ENCODE results near the gene RPS18.

DNA sequence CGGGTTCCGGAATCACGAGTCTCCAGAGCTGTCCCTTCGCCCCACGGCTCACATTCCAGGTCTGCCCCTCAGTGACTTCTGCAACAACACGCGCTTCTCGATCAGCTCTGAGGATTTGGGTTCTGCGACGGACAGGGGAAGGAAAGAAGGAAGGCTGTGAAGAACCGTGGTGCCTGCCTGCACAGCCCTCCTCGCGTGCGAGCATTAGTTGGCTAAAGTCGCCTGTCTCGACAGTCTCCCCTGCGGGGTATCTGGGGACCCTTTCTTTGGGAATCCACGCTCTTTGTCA is 23.3 kb upstream of the RPS18 start:
- no peak for TF ChIP-seq RXRA (IDR thresholded peaks at IDR 0.05)
- TF ChIP-seq, protein P1, sequence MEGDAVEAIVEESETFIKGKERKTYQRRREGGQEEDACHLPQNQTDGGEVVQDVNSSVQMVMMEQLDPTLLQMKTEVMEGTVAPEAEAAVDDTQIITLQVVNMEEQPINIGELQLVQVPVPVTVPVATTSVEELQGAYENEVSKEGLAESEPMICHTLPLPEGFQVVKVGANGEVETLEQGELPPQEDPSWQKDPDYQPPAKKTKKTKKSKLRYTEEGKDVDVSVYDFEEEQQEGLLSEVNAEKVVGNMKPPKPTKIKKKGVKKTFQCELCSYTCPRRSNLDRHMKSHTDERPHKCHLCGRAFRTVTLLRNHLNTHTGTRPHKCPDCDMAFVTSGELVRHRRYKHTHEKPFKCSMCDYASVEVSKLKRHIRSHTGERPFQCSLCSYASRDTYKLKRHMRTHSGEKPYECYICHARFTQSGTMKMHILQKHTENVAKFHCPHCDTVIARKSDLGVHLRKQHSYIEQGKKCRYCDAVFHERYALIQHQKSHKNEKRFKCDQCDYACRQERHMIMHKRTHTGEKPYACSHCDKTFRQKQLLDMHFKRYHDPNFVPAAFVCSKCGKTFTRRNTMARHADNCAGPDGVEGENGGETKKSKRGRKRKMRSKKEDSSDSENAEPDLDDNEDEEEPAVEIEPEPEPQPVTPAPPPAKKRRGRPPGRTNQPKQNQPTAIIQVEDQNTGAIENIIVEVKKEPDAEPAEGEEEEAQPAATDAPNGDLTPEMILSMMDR (IDR thresholded peaks at IDR 0.05; ENCODE audit: low read depth, low read length, missing input control) = no peak
- no peak for TF ChIP-seq REST (IDR thresholded peaks at IDR 0.05)
- no peak for TF ChIP-seq RAD21 (IDR thresholded peaks at IDR 0.05)
- TF ChIP-seq SP1 (IDR thresholded peaks at IDR 0.05) = no peak
- no peak for TF ChIP-seq EGR1 (IDR thresholded peaks at IDR 0.05; ENCODE audit: low read depth in 2 of 2)
- TF ChIP-seq, protein P2, sequence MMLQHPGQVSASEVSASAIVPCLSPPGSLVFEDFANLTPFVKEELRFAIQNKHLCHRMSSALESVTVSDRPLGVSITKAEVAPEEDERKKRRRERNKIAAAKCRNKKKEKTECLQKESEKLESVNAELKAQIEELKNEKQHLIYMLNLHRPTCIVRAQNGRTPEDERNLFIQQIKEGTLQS (IDR thresholded peaks at IDR 0.05) = no peak
- no peak for TF ChIP-seq YY1 (IDR thresholded peaks at IDR 0.05)
